AG04449 (cell line): ENCODE data around the gene PGAP1.

ENCODE experiments used
- CTCF ChIA-PET: fragments of 350-600 bp; formaldehyde crosslinking; extraction: SDS; loops from one replicate; lab custom pipeline; 2021; ENCODE audit warnings: antibody characterized with exemption; lab: Yijun Ruan, JAX
- POLR2A ChIA-PET: fragments of 400-600, 350-600 bp; formaldehyde crosslinking; extraction: SDS; loops from one replicate; lab custom pipeline; 2020; ENCODE audit warnings: antibody characterized with exemption, inconsistent platforms; lab: Yijun Ruan, JAX
- DNase-seq: peaks from one replicate; pipeline ENCODE4 v3.0.0-alpha.2; 2010; ENCODE audit warnings: low read depth, low spot score
- H3K4me3 ChIP-seq: 2 replicates; pipeline ENCODE4 v1.5.1; 2011; ENCODE audit warnings: low read depth, mild to moderate bottlenecking, control low read depth, low read length
- TF ChIP-seq, protein P1 (sequence below): IDR thresholded peaks from one replicate; pipeline ENCODE4 v1.5.1; 2011; ENCODE audit warnings: mild to moderate bottlenecking, moderate library complexity, low read length, control low read depth, inconsistent platforms; ENCODE audit not compliant: insufficient read depth; ENCODE audit errors: missing control alignments

PGAP1 gene

DNA sequence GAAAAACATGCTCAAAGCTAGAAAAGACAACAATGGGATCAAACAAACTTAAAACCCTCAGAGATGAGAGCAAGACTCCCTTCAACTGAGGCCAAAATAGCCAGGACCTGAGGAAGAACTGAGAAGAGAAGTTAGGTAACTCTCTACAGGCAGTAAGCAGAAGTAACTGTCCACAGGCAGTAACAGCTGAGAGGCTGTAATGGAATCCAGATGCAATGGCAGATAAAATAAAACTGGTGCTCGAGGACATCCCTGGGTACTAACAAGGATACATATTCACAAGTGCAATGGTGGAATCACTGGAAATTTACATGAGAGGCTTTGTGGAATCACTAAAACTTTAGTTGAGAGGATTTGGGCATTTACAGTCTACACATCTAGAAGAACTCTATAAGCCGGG lies 86.9 kb downstream of the PGAP1 start:
- DNase-seq = no peak
- ChIA-PET POLR2A (no interaction called here), CTCF (interaction anchor here (1.2 kb wide), 1 partner anchor 10 kb away, joined by 3 read pairs; no protein-coding TSS in a partner anchor)
- TF ChIP-seq, protein P1, sequence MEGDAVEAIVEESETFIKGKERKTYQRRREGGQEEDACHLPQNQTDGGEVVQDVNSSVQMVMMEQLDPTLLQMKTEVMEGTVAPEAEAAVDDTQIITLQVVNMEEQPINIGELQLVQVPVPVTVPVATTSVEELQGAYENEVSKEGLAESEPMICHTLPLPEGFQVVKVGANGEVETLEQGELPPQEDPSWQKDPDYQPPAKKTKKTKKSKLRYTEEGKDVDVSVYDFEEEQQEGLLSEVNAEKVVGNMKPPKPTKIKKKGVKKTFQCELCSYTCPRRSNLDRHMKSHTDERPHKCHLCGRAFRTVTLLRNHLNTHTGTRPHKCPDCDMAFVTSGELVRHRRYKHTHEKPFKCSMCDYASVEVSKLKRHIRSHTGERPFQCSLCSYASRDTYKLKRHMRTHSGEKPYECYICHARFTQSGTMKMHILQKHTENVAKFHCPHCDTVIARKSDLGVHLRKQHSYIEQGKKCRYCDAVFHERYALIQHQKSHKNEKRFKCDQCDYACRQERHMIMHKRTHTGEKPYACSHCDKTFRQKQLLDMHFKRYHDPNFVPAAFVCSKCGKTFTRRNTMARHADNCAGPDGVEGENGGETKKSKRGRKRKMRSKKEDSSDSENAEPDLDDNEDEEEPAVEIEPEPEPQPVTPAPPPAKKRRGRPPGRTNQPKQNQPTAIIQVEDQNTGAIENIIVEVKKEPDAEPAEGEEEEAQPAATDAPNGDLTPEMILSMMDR = no peak
- no peak overlapping the region for H3K4me3 ChIP-seq

DNA sequence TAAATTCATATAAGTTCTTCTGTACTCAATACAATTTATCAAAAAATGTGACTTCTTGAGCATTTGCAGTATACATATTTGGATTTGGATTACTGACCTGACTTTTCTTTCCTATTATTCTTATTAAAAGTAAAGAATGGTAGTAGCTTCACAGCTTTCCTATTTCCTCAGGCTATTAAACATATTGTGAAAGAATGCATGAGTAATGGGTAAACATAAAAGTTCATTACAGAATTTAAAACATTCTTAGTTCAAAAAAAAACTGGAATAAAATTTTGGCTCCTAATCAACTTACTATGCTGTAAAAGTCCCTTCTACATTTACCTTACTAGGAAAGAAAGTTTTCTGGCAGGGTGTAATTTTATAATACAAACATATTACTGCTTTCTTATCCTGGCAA lies 90.1 kb downstream of the PGAP1 start:
- no peak overlapping the region for H3K4me3 ChIP-seq
- TF ChIP-seq, protein P1 = no peak
- ChIA-PET POLR2A (no interaction called here), CTCF (no interaction called here)
- no peak for DNase-seq

DNA sequence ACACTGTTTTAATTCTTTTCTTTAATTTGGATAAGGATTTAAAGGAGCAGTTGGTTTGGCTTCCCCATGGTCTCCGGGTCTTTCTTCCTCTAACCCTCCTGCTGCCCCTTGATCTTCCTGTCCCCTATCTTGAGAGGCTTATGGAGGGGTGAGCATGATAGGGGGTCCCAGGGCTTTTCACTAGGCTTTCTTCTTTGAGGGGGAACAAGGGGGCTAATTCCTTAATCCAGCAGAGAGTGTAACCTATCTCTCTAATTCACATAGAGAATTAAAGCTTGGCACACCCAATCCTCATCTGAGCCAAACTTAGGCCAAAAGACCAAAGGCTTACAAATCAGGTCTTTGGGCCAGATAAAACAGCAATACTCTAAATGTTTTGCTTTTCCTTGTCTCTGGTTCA lies 95.8 kb downstream of the PGAP1 start:
- no peak for DNase-seq
- POLR2A ChIA-PET = no interaction called here
- CTCF ChIA-PET = no interaction called here
- no peak overlapping the region for H3K4me3 ChIP-seq
- TF ChIP-seq, protein P1 = no peak

DNA sequence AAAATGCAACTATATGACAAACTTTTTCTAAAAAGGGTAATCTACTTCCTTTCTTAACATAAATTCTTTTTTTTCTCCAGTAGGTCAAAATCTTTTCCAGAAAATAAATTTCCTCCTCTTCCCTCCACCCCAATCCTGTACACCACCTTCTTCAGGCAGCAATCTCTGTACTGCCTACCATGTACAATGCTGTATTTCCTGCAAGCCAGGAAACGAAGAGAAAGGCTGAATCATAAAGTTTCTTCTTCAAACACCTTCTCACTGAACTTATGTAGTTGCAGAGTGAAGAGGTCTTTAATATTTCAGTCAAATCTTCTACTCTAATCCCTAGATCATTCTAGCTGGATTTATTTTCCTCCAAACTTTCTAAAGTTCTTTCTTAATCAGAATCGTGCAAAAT lies 99.2 kb downstream of the PGAP1 start:
- ChIA-PET POLR2A (no interaction called here), CTCF (no interaction called here)
- DNase-seq = no peak
- TF ChIP-seq, protein P1 = no peak
- H3K4me3 ChIP-seq = no peak overlapping the region

DNA sequence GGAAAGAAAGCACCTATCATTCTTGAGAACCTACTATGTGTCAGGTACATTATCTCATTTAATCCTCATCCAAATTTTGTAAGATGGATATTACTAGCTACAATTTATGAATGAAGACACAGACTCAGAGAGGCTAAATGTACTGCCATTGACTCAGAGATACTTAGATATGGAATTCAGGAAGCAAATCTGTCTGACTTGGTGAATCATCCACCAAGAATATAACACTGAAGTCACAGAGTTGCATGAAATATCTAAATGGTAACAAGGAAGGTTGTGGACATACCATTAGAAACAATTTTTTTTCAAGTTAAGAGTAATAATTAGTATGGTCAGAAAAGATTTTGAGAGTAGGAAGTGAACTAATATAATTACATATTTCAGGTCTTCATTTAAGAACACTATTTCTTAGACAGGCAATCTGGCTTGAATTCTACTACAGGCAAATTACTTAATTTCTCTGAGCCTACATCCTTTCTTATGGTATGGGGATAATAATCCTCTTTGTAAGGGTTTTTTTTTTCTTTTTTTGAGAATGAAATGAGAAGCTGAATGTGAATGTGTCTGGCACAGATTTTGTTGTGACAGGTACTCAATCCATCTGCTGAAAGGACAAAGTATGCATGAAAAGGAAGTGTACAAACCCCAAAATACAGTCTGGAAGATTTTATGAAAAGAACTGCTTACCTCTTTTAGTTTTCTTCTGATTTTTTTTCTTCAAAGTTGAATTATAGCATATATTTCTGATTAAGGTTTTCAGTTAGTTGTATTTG lies 102.6 kb downstream of the PGAP1 start:
- H3K4me3 ChIP-seq = no peak overlapping the region
- TF ChIP-seq, protein P1 = no peak
- ChIA-PET CTCF (interaction anchor here (0.9 kb wide), 1 partner anchor 289 kb away, joined by 3 read pairs; no protein-coding TSS in a partner anchor), POLR2A (no interaction called here)
- peak; percentile 70 for DNase-seq

DNA sequence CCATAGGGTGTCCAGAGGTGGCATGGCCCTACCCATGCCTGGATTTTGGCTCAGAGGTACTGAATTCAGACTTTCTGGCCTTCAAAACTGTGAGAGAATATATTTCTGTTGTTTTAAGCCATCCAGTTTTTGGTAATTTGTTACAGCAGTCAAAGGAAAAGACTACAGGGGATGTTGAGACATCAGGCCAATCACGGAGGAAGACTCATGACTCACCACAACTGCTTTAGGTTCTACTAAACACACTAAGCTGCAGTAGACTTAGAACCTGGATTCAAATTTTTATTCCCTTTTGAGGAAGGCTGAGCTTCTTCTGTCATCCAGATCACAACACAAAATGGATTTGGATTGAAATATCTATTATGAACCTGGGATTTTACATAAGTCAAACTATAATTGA lies 105.3 kb downstream of the PGAP1 start:
- no peak for DNase-seq
- ChIA-PET POLR2A (no interaction called here), CTCF (no interaction called here)
- TF ChIP-seq, protein P1 = no peak
- H3K4me3 ChIP-seq = no peak overlapping the region
